ENCODE measurements around the gene SCYGR8. TPM values are rescaled to one million over a fixed set of nuclear protein-coding genes. Genes with fewer than 3 reads are reported as not detected.

SCYGR8 gene
- total and polyA plus RNA-seq, 2 donors (not counting 1 experiment from before 2014, with no cell fraction given): not detected

- Histone ChIP-seq H3K4me3 (ENCODE audit: control extremely low read depth in 1 of 5, extremely low read depth in 1 of 5, insufficient read depth in 1 of 5, low read depth in 2 of 5, low read length in 4 of 5) (no peak overlapping the region), H3K27ac (ENCODE audit: low read length in 2 of 2) (no peak overlapping the region), H3K79me2 (ENCODE audit: control insufficient read depth, insufficient read depth, low read length) (no peaks in the 10 kb centered on the region), H3K27me3 (replicated peaks in 1 of 4; ENCODE audit: control extremely low read depth in 1 of 4, control insufficient read depth in 3 of 4, insufficient read depth in 4 of 4, low read length in 3 of 4) (no peaks in the 10 kb centered on the region), H3K4me2 (replicated peaks; ENCODE audit: low read depth, low read length, poor library complexity, severe bottlenecking) (no peak overlapping the region), H3K9ac (ENCODE audit: low read length) (no peak overlapping the region), H4K20me1 (ENCODE audit: control insufficient read depth, insufficient read depth, low read length, poor library complexity, severe bottlenecking) (no peaks in the 10 kb centered on the region), H3K36me3 (replicated peaks in 1 of 2; ENCODE audit: control extremely low read depth in 1 of 2, control insufficient read depth in 1 of 2, extremely low read depth in 1 of 2, insufficient read depth in 2 of 2, low read length in 1 of 2) (no peaks in the 10 kb centered on the region), H3K9me3 (ENCODE audit: control extremely low read depth in 1 of 3, control insufficient read depth in 2 of 3, insufficient read depth in 1 of 3, low read length in 2 of 3) (no peaks in the 10 kb centered on the region), H3K4me1 (ENCODE audit: control insufficient read depth in 2 of 2, insufficient read depth in 2 of 2, low read length in 2 of 2) (no peaks in the 10 kb centered on the region), H2AFZ (ENCODE audit: insufficient read depth, low read depth, low read length, poor library complexity, severe bottlenecking) (no peak overlapping the region)
- TF ChIP-seq EZH2 (IDR thresholded peaks at IDR 0.05; ENCODE audit: borderline replicate concordance, insufficient read depth, low read depth, low read length, poor library complexity, severe bottlenecking): no peak
- TF ChIP-seq CTCF (IDR thresholded peaks at IDR 0.05): no peak
- ChIA-PET POLR2A (no interaction called here), CTCF (no interaction called here)
- peaks cover 20% of the 10 kb centered on the region for H3K27me3 Mint-ChIP-seq
- H3K27ac Mint-ChIP-seq: no peak overlapping the region
- no peak overlapping the region for H3K4me3 Mint-ChIP-seq
- no peak for ATAC-seq (ENCODE audit: low read depth)
- no peak for DNase-seq
- no peaks in the 10 kb centered on the region for H3K4me1 Mint-ChIP-seq
- 67% methylated on average over 3 of the region's 6 CpGs for WGBS (ENCODE audit: insufficient coverage)
- intact Hi-C loops (cut with micrococcal nuclease): no loop called here
- H3K9me3 Mint-ChIP-seq (ENCODE audit: insufficient read depth): no peaks in the 10 kb centered on the region
These were observed 38.3 kb upstream of the SCYGR8 start for GRCh38 chr2:227707390-227707789.

GRCh38 chr2:227710986-227711385, 34.7 kb upstream of the SCYGR8 start:
- H3K36me3 ChIP-seq (replicated peaks in 1 of 2; ENCODE audit: control extremely low read depth in 1 of 2, control insufficient read depth in 1 of 2, extremely low read depth in 1 of 2, insufficient read depth in 2 of 2, low read length in 1 of 2): no peaks in the 10 kb centered on the region
- no peak overlapping the region for H3K4me2 ChIP-seq (replicated peaks; ENCODE audit: low read depth, low read length, poor library complexity, severe bottlenecking)
- Mint-ChIP-seq H3K27ac (no peak overlapping the region), H3K4me1 (no peaks in the 10 kb centered on the region), H3K9me3 (ENCODE audit: insufficient read depth) (no peaks in the 10 kb centered on the region), H3K4me3 (no peak overlapping the region), H3K27me3 (peaks cover 11% of the 10 kb centered on the region)
- no peak overlapping the region for H3K4me3 ChIP-seq (ENCODE audit: control extremely low read depth in 1 of 5, extremely low read depth in 1 of 5, insufficient read depth in 1 of 5, low read depth in 2 of 5, low read length in 4 of 5)
- 94% methylated on average over 5 of the region's 7 CpGs for WGBS (ENCODE audit: insufficient coverage)
- H2AFZ ChIP-seq (ENCODE audit: insufficient read depth, low read depth, low read length, poor library complexity, severe bottlenecking): no peak overlapping the region
- TF ChIP-seq EZH2 (IDR thresholded peaks at IDR 0.05; ENCODE audit: borderline replicate concordance, insufficient read depth, low read depth, low read length, poor library complexity, severe bottlenecking) (no peak), CTCF (IDR thresholded peaks at IDR 0.05) (no peak)
- H4K20me1 ChIP-seq (ENCODE audit: control insufficient read depth, insufficient read depth, low read length, poor library complexity, severe bottlenecking): no peaks in the 10 kb centered on the region
- POLR2A ChIA-PET: no interaction called here
- no peak overlapping the region for H3K27ac ChIP-seq (ENCODE audit: low read length in 2 of 2)
- no peak overlapping the region for H3K9ac ChIP-seq (ENCODE audit: low read length)
- H3K79me2 ChIP-seq (ENCODE audit: control insufficient read depth, insufficient read depth, low read length): no peaks in the 10 kb centered on the region
- CTCF ChIA-PET: no interaction called here
- DNase-seq (no peak), ATAC-seq (ENCODE audit: low read depth) (no peak)
- no peaks in the 10 kb centered on the region for H3K9me3 ChIP-seq (ENCODE audit: control extremely low read depth in 1 of 3, control insufficient read depth in 2 of 3, insufficient read depth in 1 of 3, low read length in 2 of 3)
- no peaks in the 10 kb centered on the region for H3K4me1 ChIP-seq (ENCODE audit: control insufficient read depth in 2 of 2, insufficient read depth in 2 of 2, low read length in 2 of 2)
- no peaks in the 10 kb centered on the region for H3K27me3 ChIP-seq (replicated peaks in 1 of 4; ENCODE audit: control extremely low read depth in 1 of 4, control insufficient read depth in 3 of 4, insufficient read depth in 4 of 4, low read length in 3 of 4)
- intact Hi-C loops (cut with micrococcal nuclease): no loop called here

Data from B cell (primary cell).